Measurements from ENCODE around the gene GPC5.

DNA sequence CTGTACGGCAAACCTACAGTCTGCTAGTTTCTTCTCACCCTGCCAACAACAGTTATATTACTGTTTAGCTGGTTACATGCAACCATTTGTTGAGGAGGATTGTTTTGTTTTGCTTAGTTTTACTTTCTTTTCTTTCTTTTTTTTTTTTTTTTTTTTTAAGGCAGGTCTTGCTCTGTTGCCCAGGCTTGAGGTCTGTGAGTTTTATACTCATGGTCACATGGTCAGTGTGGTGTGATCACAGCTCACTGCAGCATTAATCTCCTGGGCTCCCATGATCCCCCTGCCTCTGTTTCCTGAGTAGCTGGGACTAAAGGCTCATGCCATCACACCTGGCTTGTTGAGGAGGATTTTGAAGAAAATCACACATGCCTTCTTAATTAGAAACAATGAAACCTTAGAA is 505.6 kb downstream of the GPC5 start:
- TF ChIP-seq, protein P1, sequence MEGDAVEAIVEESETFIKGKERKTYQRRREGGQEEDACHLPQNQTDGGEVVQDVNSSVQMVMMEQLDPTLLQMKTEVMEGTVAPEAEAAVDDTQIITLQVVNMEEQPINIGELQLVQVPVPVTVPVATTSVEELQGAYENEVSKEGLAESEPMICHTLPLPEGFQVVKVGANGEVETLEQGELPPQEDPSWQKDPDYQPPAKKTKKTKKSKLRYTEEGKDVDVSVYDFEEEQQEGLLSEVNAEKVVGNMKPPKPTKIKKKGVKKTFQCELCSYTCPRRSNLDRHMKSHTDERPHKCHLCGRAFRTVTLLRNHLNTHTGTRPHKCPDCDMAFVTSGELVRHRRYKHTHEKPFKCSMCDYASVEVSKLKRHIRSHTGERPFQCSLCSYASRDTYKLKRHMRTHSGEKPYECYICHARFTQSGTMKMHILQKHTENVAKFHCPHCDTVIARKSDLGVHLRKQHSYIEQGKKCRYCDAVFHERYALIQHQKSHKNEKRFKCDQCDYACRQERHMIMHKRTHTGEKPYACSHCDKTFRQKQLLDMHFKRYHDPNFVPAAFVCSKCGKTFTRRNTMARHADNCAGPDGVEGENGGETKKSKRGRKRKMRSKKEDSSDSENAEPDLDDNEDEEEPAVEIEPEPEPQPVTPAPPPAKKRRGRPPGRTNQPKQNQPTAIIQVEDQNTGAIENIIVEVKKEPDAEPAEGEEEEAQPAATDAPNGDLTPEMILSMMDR (IDR thresholded peaks at IDR 0.05; ENCODE audit: extremely low read depth in 1 of 2, insufficient read depth in 1 of 2, low read depth in 1 of 2, low read length in 2 of 2): no peak
- TF ChIP-seq POLR2AphosphoS5 (IDR thresholded peaks at IDR 0.05; ENCODE audit: insufficient read depth, low read depth, low read length): no peak
- no peak for TF ChIP-seq MYC (IDR thresholded peaks at IDR 0.05; ENCODE audit: low read depth, low read length)
- TF ChIP-seq, protein P2, sequence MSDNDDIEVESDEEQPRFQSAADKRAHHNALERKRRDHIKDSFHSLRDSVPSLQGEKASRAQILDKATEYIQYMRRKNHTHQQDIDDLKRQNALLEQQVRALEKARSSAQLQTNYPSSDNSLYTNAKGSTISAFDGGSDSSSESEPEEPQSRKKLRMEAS (IDR thresholded peaks at IDR 0.05; ENCODE audit: insufficient read depth, insufficient read length): no peak
- no peak for TF ChIP-seq EZH2 (IDR thresholded peaks at IDR 0.05; ENCODE audit: borderline replicate concordance, low read depth, low read length, severe bottlenecking)
- TF ChIP-seq POLR2A (IDR thresholded peaks at IDR 0.05; ENCODE audit: low read depth, low read length): no peak
- no peak for TF ChIP-seq JUN (IDR thresholded peaks at IDR 0.05; ENCODE audit: borderline replicate concordance, insufficient read depth, insufficient read length, low read depth)
- TF ChIP-seq FOS (IDR thresholded peaks at IDR 0.05; ENCODE audit: borderline replicate concordance, insufficient read depth, low read length): no peak
- TF ChIP-seq GATA2 (IDR thresholded peaks at IDR 0.05; ENCODE audit: insufficient read depth, insufficient read length, low read depth, low read length): no peak

All from endothelial cell of umbilical vein (primary cell).